Raji (cell line): ENCODE data around the gene EXOSC3.

ENCODE experiments used
- POLR2A ChIP-seq: IDR thresholded peaks from 2 replicates; pipeline ENCODE4 v1.6.1; 2011; ENCODE audit warnings: low read depth, low read length, control low read depth; ENCODE audit not compliant: insufficient read depth

Gene EXOSC3

GRCh38 chr9:37784616-37785483, at the start of gene EXOSC3:
TSS of gene EXOSC3 (minus strand) at chr9:37785064. CDS start at chr9:37785044, 20 bp downstream.
- TF ChIP-seq POLR2A, result peak; percentile 99

- no peak for TF ChIP-seq POLR2A
Observed at GRCh38 chr9:37827483-37828165, 42.8 kb upstream of the EXOSC3 start.

- TF ChIP-seq POLR2A, result no peak
Observed at GRCh38 chr9:37820142-37820541, 35.3 kb upstream of the EXOSC3 start.

GRCh38 chr9:37818849-37819248, 34.0 kb upstream of the EXOSC3 start:
- TF ChIP-seq POLR2A, result no peak

DNA sequence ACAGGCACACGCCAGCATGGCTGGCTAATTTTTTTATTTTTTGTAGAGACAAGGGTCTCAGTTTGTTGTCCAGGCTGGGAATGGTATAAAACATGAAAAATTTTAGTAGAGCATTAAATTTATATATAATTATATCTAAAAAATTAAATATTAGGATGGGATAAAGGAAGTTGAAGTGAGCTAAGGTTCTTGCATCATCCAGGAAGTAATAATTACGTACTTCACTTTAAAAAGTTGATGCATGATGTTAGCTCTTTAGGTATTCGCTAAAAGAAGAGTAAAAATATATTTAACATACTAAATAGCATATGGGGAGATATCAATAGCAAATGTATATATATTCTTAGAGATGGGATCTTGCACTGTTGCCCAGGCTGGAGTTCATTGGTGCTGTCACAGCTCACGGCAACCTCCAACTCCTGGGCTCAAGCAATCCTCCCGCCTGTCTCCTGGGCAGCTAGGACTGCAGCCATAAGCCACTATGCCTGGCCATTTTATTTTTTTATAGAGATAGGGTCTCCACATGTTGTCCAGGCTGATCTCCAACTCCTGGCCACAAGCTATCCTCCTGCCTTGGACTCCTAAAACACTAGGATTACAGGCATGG, 28.0 kb upstream of the EXOSC3 start:
- TF ChIP-seq POLR2A, result no peak

DNA sequence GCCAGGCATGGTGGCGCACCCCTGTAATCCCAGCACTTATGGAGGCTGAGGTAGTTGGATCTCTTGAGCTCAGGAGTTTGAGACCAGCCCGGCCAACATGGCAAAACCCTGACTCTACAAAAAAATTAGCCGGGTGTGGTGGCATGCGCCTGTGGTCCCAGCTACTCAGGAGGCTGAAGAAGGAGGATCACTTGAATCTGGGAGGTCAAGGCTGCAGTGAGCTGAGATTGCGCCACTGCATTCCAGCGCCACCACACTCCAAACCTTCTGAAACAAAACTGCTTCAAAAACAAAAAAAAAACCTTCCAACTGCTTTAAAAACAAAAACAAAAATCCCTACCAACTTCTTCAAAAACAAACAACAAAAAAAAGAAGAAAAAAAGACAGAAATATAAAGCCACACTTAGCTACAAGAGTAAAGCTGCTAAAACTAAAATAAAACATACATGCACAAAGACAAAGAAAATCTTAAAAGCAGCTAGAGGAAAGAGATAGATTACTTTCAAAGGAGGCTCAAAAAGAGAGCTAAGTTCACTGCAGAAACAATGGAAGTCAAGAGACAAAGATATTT, 27.1 kb upstream of the EXOSC3 start:
- TF ChIP-seq POLR2A, result no peak

DNA sequence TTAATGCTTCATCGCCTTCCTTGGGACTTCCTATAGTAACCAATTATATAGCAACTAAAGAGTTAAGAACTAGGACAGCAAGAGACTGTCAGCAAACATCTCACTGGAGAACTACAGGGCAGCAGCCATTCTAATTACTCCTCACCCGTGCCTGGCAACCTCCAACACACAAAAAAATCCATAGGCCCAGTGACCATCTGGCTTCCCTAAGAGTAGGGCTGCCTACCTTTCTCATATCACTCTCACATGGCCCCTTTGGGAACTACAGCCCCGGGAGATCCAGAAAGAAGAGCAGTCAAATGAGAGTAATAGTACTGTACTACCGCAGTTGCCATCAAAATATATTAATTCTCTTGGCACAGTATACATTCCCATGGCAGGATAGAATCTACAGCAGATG, 21.4 kb upstream of the EXOSC3 start:
- TF ChIP-seq POLR2A, result no peak

DNA sequence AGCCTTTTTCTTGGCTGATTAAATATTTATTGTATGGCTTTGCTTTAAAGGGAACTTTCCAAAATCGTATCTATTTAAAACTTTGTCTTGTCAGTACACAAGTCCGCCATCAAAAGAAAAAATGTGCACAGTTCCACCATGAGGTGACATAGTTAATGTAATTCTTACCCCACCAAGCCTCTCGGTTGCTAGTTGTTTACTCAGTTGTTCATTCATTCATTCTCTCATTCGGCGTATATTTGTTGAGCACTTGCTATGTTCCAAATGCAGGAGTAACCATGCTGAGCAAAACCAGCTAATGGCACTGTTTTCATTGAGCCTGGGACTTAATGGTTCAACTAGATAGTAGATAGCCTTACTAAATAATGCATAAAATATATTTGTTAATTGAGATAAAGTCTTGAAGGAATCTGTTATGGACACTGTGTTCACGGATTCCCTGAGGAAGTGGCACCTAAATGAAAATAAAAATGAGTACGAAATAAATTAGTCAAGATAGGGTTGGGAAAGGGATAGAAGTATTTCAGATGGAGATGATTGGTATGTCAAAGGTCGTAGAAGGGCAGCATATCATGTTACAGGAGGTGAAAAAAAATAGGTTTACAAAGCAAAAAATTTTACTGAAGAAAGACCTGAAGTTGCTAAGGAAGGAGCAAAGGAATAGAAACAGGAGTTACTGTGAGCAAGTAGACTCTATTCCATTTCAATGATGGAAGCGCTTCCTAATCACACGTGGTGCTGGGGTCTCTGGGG, 17.3 kb upstream of the EXOSC3 start:
- no peak for TF ChIP-seq POLR2A

DNA sequence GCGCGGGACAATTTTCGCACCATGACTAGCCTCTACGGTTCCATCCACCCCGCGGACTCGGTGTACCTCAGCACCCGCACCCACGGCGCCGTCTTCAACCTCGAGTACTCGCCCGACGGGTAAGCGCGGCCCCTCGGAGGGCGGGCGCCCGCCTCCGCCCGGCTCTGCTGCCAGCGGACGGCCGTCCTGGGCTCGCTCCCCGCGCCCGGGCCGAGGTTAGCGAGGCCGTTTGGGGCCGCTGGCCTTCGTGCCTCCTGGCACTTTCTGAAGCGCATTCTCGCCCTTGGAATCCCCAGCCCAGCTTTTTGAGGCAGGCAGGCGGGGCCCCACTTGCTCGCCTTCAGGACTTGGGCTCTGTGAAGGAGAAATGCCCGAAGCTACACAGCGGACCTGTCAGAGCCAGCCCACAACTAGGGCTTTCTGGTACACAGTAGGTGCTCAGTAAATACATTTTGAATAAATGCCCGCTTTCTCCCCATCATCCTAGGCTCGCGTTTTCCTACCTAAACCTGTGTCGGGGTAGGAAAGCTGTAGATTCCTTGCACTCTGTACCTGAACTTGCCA, 16.5 kb upstream of the EXOSC3 start:
- TF ChIP-seq POLR2A, result no peak

- TF ChIP-seq POLR2A, result peak; percentile 90
Observed at GRCh38 chr9:37800631-37801286, 15.9 kb upstream of the EXOSC3 start, which contains the start of gene DCAF10. TSS of gene DCAF10 (plus strand) at chr9:37800797. CDS start at chr9:37800867, 70 bp downstream.

DNA sequence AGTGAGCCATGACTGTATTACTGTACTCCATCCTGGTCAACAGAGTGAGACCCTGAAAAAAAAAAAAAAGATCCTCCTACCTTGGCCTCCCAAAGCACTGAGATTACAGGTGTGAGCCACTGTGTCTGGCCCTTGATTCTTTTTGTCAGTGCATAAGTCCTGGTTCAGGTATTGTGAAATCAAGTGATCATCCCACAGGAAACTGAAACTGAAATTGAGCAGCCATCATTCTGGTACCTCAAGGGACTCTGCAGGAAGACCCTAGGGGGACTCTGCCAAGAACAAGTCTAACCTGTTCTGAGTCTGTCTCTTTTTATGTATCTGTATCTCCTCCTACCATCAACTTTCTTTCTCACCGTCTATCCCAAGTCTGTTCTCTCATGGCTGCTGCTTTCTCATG, 13.8 kb upstream of the EXOSC3 start:
- no peak for TF ChIP-seq POLR2A

- TF ChIP-seq POLR2A, result no peak
Observed at GRCh38 chr9:37796232-37796631, 11.4 kb upstream of the EXOSC3 start.

DNA sequence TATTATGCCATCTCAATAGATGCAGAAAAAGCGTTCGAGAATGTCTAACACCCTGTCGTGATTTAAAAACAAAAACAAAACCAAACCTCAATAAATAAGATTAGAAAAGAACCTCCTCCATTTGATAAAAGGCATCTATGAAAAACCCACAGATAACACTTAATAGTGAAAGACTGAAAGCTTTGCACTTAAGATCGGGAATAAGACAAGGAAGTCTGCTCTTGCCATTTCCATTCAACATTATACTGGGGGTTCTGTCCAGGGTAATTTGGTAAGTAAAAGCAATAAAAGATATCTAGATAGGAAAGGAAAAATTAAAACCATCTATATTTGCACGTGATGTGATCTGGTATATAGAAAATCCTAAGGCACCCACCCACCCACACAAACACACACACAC, 7.3 kb upstream of the EXOSC3 start:
- no peak for TF ChIP-seq POLR2A

GRCh38 chr9:37790096-37790495, 5.2 kb upstream of the EXOSC3 start:
- TF ChIP-seq POLR2A, result no peak
